ENCODE results near the gene VWA5A. TPM values are rescaled to one million over a fixed set of nuclear protein-coding genes. Genes with fewer than 3 reads are reported as not detected.
A peak's percentile ranks its signal among the peaks of the same experiment; 100 is the strongest.

Gene VWA5A
- total RNA-seq, 1 experiment from 2014 or later = 24.8 TPM

DNA sequence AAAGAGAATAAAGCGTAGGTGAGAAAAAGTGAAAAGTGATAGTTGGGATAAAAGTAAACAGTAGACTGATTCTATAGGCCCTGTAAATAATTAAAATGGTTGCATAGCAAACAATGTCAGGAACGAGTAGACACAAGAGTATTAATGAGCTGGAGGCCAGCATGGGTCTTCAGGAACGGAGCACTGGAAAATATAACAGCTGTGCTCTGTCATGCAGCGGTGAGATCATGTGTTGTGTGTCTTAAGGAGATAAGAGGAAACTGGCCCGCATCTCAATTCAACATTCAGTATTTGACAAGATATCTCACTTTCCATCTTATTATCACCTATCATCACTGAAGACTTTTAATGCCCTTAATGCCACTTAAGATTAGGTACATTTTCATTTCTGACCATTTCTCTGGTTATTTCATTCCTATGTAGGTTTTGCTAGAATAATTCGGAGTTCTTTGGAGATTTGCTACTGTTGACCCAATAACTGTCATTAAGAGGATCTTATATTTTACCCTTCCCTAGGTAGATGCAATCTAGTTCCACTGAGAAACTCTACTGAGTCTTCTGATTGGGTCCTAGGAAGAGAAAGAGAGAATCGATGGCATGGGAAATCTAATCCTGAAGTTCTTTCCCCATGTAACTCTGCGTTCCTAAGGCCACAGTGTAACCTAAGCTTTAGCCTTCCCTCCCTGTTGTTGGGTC lies 35.5 kb upstream of the VWA5A start:
- Histone ChIP-seq H3K4me1 (replicated peaks) (peaks cover 38% of the 10 kb centered on the region), H3K27me3 (replicated peaks) (no peaks in the 10 kb centered on the region), H3K4me3 (no peak overlapping the region), H3K9me3 (replicated peaks) (no peaks in the 10 kb centered on the region), H3K27ac (no peak overlapping the region), H3K36me3 (no peaks in the 10 kb centered on the region)
- no peak for DNase-seq (ENCODE audit: low read depth in 1 of 2, low spot score in 2 of 2)

- Histone ChIP-seq H3K4me3 (no peak overlapping the region), H3K27me3 (replicated peaks) (no peaks in the 10 kb centered on the region), H3K27ac (peak overlapping the region; percentile 35), H3K4me1 (replicated peaks) (peaks cover 32% of the 10 kb centered on the region), H3K36me3 (no peaks in the 10 kb centered on the region), H3K9me3 (replicated peaks) (no peaks in the 10 kb centered on the region)
- DNase-seq (ENCODE audit: low read depth in 1 of 2, low spot score in 2 of 2) = no peak
Measured at GRCh38 chr11:124080327-124081001, 34.8 kb upstream of the VWA5A start.

DNA sequence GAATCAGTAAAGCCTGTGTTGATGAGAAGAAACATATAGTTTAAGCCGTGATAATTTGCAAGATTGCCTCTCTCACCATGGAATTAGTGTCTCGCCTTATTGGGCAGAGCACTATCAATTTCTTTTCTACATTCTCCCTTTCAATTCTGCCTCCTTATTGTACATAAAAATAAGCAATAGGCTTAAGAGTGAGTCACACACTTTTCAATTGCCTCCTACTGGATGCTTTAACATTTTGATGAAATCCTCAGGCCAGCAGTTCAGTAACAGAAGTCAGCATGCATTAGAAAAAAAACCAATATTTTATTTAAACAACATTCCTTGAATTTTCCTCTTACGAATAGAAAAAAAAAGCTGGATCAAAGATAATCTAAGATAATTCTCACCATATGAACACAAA lies 33.8 kb upstream of the VWA5A start:
- Histone ChIP-seq H3K4me1 (replicated peaks) (peaks cover 21% of the 10 kb centered on the region), H3K4me3 (no peak overlapping the region), H3K27ac (no peak overlapping the region), H3K36me3 (no peaks in the 10 kb centered on the region), H3K27me3 (replicated peaks) (no peaks in the 10 kb centered on the region), H3K9me3 (replicated peaks) (no peaks in the 10 kb centered on the region)
- no peak for DNase-seq (ENCODE audit: low read depth in 1 of 2, low spot score in 2 of 2)

- H3K4me1 ChIP-seq (replicated peaks) = peaks cover 14% of the 10 kb centered on the region
- no peak overlapping the region for H3K27ac ChIP-seq
- no peaks in the 10 kb centered on the region for H3K27me3 ChIP-seq (replicated peaks)
- no peak for DNase-seq (ENCODE audit: low read depth in 1 of 2, low spot score in 2 of 2)
- H3K9me3 ChIP-seq (replicated peaks) = no peaks in the 10 kb centered on the region
- H3K36me3 ChIP-seq = no peaks in the 10 kb centered on the region
- no peak overlapping the region for H3K4me3 ChIP-seq
Measured at GRCh38 chr11:124082371-124082770, 32.9 kb upstream of the VWA5A start.

- no peaks in the 10 kb centered on the region for H3K27me3 ChIP-seq (replicated peaks)
- H3K9me3 ChIP-seq (replicated peaks) = no peaks in the 10 kb centered on the region
- no peak overlapping the region for H3K27ac ChIP-seq
- no peaks in the 10 kb centered on the region for H3K36me3 ChIP-seq
- peaks cover 9% of the 10 kb centered on the region for H3K4me1 ChIP-seq (replicated peaks)
- no peak overlapping the region for H3K4me3 ChIP-seq
- no peak for DNase-seq (ENCODE audit: low read depth in 1 of 2, low spot score in 2 of 2)
Measured at GRCh38 chr11:124085583-124085982, 29.7 kb upstream of the VWA5A start.

DNA sequence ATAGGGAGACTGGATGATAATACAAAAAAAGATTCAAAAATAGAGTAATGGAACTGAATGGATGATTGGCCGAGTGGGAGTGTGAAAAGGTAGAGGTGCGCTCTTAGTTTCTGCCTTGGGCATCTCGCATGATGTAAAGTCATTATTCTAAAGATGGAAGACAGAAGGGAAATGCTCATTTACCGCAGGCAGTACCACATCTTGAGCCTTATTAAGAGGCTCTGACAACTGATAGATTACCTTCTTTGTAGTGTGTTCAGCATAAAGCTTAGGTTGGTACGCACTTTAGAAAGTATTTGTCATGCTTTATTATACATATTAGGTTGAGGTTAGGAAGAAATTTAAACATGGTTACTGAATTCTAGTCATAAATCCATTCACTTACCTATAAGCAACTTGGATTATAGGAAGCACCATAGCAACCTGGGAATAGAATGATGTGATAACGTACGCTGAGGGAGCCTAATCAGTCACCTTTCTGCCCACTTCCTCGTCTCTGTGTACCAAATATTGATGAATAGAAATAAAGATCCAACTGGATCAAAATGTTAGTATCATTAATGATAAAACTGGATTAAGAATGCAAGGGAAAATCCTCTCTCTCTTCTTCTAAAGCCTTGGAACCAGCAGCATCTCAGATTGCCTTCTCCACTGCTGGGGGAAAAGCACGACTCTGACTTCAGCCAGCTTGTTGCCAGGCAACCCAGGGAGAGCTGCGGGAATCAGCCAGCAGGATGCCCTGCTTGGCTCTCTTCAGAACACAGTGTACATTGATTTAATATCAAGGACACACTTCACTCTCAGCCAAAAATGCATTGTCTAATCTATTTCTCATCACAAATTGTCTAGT lies 29.0 kb upstream of the VWA5A start:
- H3K36me3 ChIP-seq = no peaks in the 10 kb centered on the region
- H3K9me3 ChIP-seq (replicated peaks) = no peaks in the 10 kb centered on the region
- peaks cover 2% of the 10 kb centered on the region for H3K4me1 ChIP-seq (replicated peaks)
- no peak for DNase-seq (ENCODE audit: low read depth in 1 of 2, low spot score in 2 of 2)
- H3K4me3 ChIP-seq = no peak overlapping the region
- no peaks in the 10 kb centered on the region for H3K27me3 ChIP-seq (replicated peaks)
- H3K27ac ChIP-seq = no peak overlapping the region

GRCh38 chr11:124090996-124091395 lies 24.3 kb upstream of the VWA5A start:
- no peak overlapping the region for H3K4me3 ChIP-seq
- H3K27ac ChIP-seq = no peak overlapping the region
- H3K27me3 ChIP-seq (replicated peaks) = no peaks in the 10 kb centered on the region
- no peaks in the 10 kb centered on the region for H3K36me3 ChIP-seq
- H3K4me1 ChIP-seq (replicated peaks) = no peaks in the 10 kb centered on the region
- no peaks in the 10 kb centered on the region for H3K9me3 ChIP-seq (replicated peaks)
- no peak for DNase-seq (ENCODE audit: low read depth in 1 of 2, low spot score in 2 of 2)

DNA sequence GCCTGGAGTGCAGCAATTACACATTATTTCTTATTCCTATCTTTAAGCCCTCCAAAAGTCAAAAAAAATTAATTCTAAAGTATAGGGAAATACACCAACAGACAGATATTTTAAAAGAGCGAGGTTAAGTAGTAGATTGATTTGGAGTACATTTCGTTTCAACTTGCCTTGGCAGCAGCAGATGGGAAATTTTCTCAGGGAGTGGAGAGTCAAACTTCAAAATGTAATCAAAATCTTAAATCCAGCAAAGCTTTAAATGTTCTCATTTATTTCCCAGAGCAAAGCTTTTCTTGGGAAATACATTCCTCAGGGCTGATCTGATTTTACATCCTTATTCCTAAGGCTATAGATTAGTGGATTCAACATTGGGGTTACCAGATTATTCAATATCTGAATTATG lies 21.9 kb upstream of the VWA5A start:
- Histone ChIP-seq H3K27ac (no peak overlapping the region), H3K4me3 (no peak overlapping the region), H3K27me3 (replicated peaks) (no peaks in the 10 kb centered on the region), H3K36me3 (no peaks in the 10 kb centered on the region), H3K9me3 (replicated peaks) (no peaks in the 10 kb centered on the region), H3K4me1 (replicated peaks) (no peaks in the 10 kb centered on the region)
- DNase-seq (ENCODE audit: low read depth in 1 of 2, low spot score in 2 of 2) = no peak

DNA sequence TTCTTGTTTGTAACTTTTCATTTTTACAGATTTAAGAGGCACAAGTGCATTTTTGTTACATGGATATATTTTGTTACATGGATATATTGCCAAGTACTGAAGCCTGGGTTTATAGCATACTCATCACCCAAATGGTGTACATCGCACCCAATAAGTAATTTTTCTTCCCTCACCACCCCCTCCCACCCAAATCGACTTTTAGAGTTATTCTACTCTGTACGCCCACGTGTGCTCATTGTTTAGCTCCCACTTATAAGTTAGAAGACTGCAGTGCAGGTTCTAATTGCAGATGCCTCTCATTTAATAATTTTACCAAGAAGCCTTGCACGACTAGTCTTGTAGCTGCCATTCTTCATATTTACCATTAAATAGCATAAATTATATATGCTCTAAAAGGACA lies 20.5 kb upstream of the VWA5A start:
- no peak for DNase-seq (ENCODE audit: low read depth in 1 of 2, low spot score in 2 of 2)
- Histone ChIP-seq H3K4me1 (replicated peaks) (no peaks in the 10 kb centered on the region), H3K27ac (no peak overlapping the region), H3K36me3 (no peaks in the 10 kb centered on the region), H3K27me3 (replicated peaks) (no peaks in the 10 kb centered on the region), H3K9me3 (replicated peaks) (no peaks in the 10 kb centered on the region), H3K4me3 (no peak overlapping the region)

- no peaks in the 10 kb centered on the region for H3K9me3 ChIP-seq (replicated peaks)
- no peaks in the 10 kb centered on the region for H3K36me3 ChIP-seq
- no peaks in the 10 kb centered on the region for H3K4me1 ChIP-seq (replicated peaks)
- no peak overlapping the region for H3K27ac ChIP-seq
- no peak for DNase-seq (ENCODE audit: low read depth in 1 of 2, low spot score in 2 of 2)
- H3K4me3 ChIP-seq = no peak overlapping the region
- H3K27me3 ChIP-seq (replicated peaks) = no peaks in the 10 kb centered on the region
Measured at GRCh38 chr11:124096364-124096763, 18.9 kb upstream of the VWA5A start.

DNA sequence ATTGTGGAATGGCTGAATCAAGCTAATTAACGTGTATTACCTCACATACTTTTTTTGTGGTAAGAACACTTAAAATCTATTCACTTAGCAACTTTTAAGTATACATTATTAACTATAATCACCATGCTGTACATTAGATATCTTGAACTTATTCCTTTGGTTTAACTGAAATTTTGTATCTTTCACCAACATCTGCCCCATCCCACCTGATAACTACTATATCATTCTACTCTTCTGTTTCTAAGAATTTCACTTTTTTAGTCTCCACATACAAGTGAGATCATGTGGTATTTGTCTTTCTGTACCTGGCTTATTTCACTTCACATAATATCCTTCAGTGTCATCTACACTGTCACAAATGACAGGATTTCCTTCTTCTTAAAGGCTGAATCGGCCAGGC lies 17.1 kb upstream of the VWA5A start:
- DNase-seq (ENCODE audit: low read depth in 1 of 2, low spot score in 2 of 2) = no peak
- no peaks in the 10 kb centered on the region for H3K36me3 ChIP-seq
- H3K27me3 ChIP-seq (replicated peaks) = no peaks in the 10 kb centered on the region
- no peak overlapping the region for H3K27ac ChIP-seq
- H3K9me3 ChIP-seq (replicated peaks) = no peaks in the 10 kb centered on the region
- H3K4me3 ChIP-seq = no peak overlapping the region
- H3K4me1 ChIP-seq (replicated peaks) = no peaks in the 10 kb centered on the region

DNA sequence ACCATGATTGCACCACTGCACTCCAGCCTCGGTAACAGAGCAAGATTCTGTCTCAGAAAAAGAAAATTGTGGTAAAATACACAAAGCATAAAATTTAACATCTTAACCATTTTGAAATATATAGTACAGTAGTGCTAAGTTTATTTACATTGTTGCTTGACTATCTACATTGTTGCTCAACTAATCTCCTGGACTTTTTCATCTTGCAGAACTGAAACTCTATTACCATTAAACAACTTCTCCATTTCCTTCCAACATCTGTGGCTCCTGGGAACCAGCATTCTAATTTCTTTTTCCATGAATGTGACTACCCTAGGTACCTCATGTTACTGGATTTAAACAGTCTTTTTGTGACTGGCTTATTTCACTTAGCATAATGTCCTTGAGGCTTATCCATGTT lies 13.5 kb upstream of the VWA5A start:
- Histone ChIP-seq H3K4me1 (replicated peaks) (no peaks in the 10 kb centered on the region), H3K4me3 (no peak overlapping the region), H3K27ac (no peak overlapping the region), H3K9me3 (replicated peaks) (no peaks in the 10 kb centered on the region), H3K27me3 (replicated peaks) (no peaks in the 10 kb centered on the region), H3K36me3 (no peaks in the 10 kb centered on the region)
- no peak for DNase-seq (ENCODE audit: low read depth in 1 of 2, low spot score in 2 of 2)

DNA sequence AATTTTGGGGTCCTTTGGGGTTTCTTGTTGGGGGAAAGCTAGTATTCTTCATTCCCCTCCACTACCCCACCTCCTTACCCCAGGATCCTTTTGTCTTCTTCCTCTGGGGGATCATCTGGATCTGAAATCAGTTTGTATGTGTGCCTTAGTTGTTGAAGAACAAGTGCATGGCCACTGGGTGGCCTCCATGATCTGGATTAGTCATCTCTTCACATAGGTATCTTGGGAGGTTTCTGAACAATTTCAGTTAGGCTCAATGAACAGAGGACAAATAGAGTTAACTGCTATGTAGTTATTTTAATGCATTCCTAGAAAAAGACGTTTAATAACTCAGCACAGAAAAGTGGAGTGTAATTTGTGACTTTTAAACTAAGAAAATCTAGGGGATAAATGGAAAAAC lies 7.1 kb upstream of the VWA5A start:
- Histone ChIP-seq H3K9me3 (replicated peaks) (no peaks in the 10 kb centered on the region), H3K27ac (no peak overlapping the region), H3K4me3 (no peak overlapping the region), H3K36me3 (no peaks in the 10 kb centered on the region), H3K27me3 (replicated peaks) (no peaks in the 10 kb centered on the region), H3K4me1 (replicated peaks) (peaks cover 8% of the 10 kb centered on the region; the same call in 1 of the 2 replicates)
- DNase-seq (ENCODE audit: low read depth in 1 of 2, low spot score in 2 of 2) = peak in 1 of 2 experiments; percentile 5

DNA sequence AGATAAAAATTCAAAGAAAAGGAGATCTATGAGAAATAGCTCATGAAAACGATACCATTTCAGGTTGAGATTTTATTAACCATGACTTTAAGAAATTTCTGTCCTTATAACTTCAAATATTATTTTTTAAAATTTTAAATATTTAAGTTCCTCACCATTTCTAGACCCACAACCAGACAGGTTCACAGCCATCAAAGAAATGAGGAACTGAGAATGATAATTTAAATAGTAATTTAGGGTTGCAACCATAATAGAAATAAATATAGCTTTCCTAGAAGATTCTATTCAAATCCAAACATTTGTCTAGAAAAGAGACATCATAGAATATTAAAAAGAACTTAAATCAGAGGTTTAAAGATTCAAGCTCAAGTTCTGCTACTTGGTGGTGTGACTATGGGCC lies 5.9 kb upstream of the VWA5A start:
- Histone ChIP-seq H3K27ac (no peak overlapping the region), H3K9me3 (replicated peaks) (no peaks in the 10 kb centered on the region), H3K27me3 (replicated peaks) (no peaks in the 10 kb centered on the region), H3K36me3 (no peaks in the 10 kb centered on the region), H3K4me1 (replicated peaks) (peaks cover 8% of the 10 kb centered on the region; the same call in 1 of the 2 replicates), H3K4me3 (no peak overlapping the region)
- no peak for DNase-seq (ENCODE audit: low read depth in 1 of 2, low spot score in 2 of 2)
